ENCODE data around the gene ITIH1.

GRCh38 chr3:52792961-52793695, 15.7 kb downstream of the ITIH1 start:
- no peak for TF ChIP-seq CTCF (IDR thresholded peaks at IDR 0.05)
- no peak for TF ChIP-seq POLR2A (IDR thresholded peaks at IDR 0.05)
